Measurements from ENCODE around the gene MATN1.
"Not testable (repeated sequence)": the region's sequence is repeated elsewhere in the genome, so short reads cannot be mapped to it uniquely, and the experiment has no call there.

The MATN1 gene

GRCh38 chr1:30693822-30694221 is 29.6 kb downstream of the MATN1 start:
- no peak for FAIRE-seq

GRCh38 chr1:30693366-30693765 is 30.0 kb downstream of the MATN1 start:
- no peak for FAIRE-seq

- FAIRE-seq: no peak
These were observed 30.5 kb downstream of the MATN1 start for GRCh38 chr1:30692948-30693301.

- FAIRE-seq: no peak
These were observed 31.0 kb downstream of the MATN1 start for GRCh38 chr1:30692201-30692947.

- no peak for FAIRE-seq
These were observed 31.9 kb downstream of the MATN1 start for GRCh38 chr1:30691480-30691879.

GRCh38 chr1:30689901-30690645 is 33.3 kb downstream of the MATN1 start:
- no peak for FAIRE-seq

- no peak for FAIRE-seq
These were observed 34.2 kb downstream of the MATN1 start for GRCh38 chr1:30688920-30689794.

- FAIRE-seq: not testable (repeated sequence)
These were observed 34.9 kb downstream of the MATN1 start for GRCh38 chr1:30688516-30688915.

GRCh38 chr1:30687886-30688285 is 35.5 kb downstream of the MATN1 start:
- FAIRE-seq: no peak

- FAIRE-seq: no peak
These were observed 37.0 kb downstream of the MATN1 start for GRCh38 chr1:30686236-30686935.

GRCh38 chr1:30685796-30686165 is 37.6 kb downstream of the MATN1 start:
- no peak for FAIRE-seq

- FAIRE-seq: no peak
These were observed 38.2 kb downstream of the MATN1 start for GRCh38 chr1:30684881-30685795.

- FAIRE-seq: no peak
These were observed 39.1 kb downstream of the MATN1 start for GRCh38 chr1:30684259-30684658.

- no peak for FAIRE-seq
These were observed 39.7 kb downstream of the MATN1 start for GRCh38 chr1:30683699-30684098.

GRCh38 chr1:30682396-30683275 is 40.7 kb downstream of the MATN1 start:
- no peak for FAIRE-seq

GRCh38 chr1:30681782-30682181 is 41.6 kb downstream of the MATN1 start:
- FAIRE-seq: no peak

- no peak for FAIRE-seq
These were observed 42.5 kb downstream of the MATN1 start for GRCh38 chr1:30680879-30681278.

GRCh38 chr1:30680429-30680828 is 43.0 kb downstream of the MATN1 start:
- FAIRE-seq: no peak

- no peak for FAIRE-seq
These were observed 43.4 kb downstream of the MATN1 start for GRCh38 chr1:30679976-30680305.

- no peak for FAIRE-seq
These were observed 44.0 kb downstream of the MATN1 start for GRCh38 chr1:30679201-30679975.
